GM19438 (cell line): ENCODE measurements around the gene PTPRE.

Experiments
- ATAC-seq: cut with Tn5 transposase; IDR thresholded peaks from one replicate; pipeline ENCODE4 v1.9.1; 2021; ENCODE audit warnings: low read depth; ENCODE audit not compliant: unreplicated experiment

PTPRE gene

DNA sequence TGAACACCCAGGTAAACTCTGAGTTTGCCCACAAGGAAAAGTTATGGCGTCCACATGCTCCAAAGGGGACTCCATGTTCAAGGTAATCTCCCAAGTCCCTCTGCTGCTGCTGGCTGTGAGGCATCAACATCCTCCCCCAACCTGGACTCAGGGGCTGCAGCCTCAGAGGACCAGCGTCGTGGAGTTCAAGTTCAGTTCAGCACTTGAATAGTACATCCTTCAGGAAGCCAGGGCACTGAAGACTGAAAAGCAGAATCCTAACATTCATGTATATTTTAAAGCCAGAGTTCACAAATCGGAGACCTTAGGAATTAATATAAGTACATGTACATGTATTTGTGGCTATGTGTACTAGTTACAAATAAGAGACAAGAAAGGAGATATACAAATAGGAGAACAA, 90.4 kb downstream of the PTPRE start:
- no peak for ATAC-seq

DNA sequence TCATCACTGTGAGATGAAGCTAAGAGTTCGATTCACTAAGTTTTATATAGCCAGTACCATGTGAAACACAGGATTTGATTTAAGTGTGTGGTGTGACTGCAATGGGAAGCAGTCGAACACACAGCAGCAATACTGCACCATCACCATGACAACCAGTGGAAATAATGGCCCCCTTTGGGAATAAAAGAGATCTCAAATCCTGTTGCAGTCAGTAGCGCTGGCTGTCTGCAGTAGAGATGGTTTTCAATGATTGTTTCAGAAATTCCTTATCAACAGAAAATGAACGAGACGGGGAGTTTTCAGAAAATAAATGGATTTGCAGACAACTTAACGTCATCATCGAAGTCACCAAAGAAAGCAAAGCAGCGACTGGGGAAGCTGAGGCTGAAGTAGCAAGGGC, 91.0 kb downstream of the PTPRE start:
- ATAC-seq = no peak

DNA sequence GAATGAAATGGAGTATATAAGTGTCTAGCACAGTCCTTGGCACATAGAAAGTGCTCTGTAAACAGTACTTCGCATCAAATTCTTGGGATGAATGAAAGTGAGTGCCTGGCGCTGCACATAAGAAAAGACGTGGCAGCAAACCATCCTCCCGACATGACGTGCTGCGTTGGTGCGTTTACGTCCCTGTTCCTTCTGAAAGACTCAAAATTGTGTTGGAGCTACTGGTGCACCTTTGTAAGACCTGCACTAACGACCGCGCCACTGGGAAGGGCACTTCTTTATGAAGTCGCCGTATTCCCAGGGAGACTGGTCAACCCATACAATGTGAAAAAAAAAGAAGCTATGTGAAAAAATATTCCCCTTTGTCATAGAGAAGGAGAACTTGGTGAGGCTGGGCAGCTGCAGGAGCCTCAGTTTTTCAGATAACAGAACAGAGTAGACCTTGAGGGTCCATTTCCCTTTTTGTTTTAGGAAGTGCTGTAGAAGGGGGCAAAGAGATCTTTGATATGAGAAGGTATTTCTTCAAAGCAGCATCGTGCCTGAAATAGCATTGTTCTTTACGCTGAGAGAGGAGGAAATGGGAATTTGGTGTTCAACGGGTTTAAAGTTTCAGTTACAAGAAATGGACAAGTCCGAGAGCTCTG, 91.7 kb downstream of the PTPRE start:
- no peak for ATAC-seq

DNA sequence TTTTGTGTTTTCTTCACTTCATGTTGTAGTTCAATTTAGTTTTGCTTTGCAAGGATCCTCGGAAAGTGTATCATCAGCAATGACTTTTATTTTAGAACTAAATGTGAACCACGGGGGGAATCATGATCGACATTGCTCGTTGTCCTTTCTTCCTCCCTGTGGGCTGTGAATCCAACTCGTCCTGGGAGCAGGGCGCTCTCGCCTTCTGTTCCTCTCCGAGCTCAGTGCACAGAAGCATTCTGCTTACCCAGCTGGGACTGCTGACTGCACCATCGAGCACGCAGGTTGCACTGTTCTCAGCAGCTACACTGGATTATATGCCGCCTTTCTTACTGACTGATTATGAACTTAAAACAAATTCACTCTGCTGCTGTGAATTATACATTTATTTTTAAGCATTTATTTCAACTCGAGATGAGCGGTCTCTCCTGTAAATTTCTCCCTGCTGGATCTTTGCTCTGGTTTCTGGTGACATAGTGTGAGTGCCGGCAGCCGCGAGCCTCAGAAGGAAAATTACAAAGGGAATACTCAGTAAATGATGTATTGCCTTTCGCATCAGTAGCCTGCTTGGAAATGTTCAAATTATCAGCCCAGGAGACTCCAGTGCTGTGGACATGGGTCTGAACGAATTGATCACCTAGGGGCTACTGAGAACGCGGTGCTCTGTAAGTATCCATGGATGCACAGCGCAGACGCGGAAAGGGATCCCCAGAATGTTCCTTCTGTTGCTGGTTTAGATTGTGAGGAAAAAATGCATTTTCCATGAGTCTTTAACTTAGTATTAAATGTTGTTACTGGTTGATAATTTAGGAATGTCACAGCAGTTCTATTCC, 92.6 kb downstream of the PTPRE start:
- no peak for ATAC-seq

DNA sequence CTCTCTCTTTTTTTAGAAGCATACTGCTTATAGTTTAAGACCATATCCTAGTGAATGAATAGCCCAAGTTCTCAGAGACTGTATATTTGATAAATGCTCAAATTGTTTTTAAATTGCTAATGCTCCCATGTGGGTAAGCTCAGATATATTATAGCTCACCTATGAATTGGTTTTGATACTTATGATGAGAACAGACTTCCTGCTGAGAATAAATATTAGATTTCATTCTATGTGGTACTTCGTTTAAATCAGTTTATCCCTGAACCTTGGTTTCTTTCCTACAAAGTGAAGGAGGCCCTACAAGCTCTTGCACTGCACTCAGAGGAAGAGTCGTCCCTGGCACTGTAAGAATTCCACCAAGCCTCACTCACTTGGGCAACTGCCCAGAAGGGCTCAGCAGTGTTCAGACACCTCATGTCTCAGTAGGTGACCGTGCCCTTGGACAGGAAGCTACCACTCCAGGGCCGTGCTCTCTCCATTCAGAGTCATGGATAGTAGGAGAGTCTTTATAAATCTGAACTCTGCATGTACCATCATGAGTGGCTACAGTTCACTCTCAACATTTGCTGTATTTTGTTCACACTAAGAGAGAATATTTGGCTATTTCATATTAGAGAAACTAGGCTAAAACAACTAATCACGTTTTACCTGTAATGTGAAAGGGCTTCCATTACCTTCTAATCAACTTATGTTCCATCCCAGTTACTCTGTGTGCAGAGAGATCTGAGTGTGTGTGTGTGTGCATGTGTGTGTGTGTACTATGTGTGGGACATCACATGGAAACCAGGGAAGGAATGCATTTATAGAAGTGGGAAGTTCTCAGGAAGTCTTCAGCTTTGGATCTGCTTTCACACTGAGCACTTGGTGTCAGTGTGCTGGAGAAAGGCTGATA, 93.8 kb downstream of the PTPRE start:
- ATAC-seq = no peak

DNA sequence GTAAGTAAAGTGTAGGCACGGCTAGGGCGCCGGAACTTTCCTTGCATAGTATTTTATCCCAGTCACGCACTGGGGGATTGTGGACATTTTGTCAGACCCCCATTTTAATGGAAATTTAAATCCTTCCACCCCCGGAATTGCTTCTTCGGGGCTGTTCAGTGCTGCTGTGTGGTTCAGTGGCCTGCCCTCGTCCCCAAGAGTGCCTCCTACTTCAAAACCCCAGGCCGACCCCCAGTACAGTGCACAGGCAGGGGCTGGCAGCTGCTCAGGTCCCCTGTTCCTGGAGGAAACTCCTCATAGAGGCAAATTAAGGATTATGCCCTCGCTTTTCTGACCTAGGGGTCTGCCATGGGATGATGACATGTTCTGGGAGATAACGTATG, 94.5 kb downstream of the PTPRE start:
- no peak for ATAC-seq

DNA sequence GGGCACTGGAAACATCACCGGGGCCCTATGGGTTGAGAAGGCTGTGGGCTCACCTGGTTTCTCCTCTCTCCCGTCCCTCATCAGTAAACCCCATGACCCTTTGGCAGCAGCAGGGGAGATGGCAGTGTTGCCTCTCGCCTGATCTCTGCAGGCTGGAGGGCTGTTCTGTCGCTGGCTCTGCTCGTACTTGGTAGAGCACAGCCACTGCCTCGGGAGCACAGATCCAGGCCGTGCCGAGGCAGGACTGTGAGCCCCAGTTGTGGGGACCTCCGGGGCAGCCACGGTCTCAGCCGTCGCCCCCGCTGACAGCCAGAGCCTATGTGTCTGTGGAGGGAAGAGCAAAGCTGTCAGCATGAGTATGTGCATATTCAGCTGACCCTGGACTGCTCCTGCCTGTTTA, 94.9 kb downstream of the PTPRE start:
- no peak for ATAC-seq

DNA sequence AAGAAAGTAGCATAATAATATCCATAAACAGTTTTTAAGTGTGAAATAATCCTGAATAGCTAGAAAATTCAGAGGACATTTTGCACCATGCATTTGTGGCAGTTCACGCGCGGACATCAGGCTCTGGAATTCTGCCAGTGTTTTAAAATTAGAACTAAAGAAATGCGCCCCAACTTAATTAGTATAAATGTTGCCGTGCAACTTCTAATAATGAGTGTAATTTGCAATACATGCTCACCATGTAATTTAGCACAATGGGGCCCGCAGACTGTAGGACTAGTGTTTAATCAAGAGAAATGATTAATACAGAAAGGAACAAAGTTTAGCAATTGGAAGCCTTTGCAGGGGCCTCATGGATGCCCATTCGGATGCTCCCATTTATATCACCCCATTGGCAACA, 96.6 kb downstream of the PTPRE start:
- no peak for ATAC-seq

DNA sequence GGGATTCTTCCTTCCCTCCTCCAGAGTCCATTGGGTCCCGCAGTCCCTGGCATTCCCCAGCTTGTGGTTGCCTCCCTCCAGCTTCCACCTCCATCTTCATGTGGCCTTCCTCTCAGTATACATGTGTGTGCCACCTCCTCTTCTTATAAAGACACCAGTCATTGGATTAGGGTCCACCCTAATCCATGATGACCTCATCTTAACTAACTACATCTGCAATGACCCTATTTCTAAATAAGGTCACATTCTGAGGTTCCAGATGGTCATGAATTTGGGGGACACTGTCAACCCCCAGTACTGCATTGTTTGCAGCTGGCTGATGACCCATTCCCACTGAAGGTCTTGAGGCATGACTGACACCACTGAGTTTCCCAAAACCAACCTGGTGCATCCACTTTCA, 99.0 kb downstream of the PTPRE start:
- no peak for ATAC-seq

DNA sequence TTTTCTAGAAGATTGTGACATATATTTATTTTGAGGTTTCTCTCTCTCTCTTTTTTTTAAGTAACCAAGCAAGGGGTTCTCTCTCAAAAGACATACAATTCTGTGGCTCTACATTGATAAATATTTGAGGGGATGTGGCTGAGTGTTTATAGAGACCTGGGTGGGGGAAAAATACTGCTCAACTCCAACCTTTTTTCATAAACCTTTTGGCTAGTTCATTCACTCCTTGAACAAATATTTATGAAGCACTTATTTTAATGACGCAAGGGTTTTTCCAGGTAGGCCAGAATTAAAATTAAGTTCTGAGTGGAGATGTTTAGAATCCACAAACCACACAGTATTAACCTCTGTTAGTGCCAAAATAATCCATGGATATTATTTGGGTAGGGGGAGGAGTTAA, 100.2 kb downstream of the PTPRE start:
- no peak for ATAC-seq

DNA sequence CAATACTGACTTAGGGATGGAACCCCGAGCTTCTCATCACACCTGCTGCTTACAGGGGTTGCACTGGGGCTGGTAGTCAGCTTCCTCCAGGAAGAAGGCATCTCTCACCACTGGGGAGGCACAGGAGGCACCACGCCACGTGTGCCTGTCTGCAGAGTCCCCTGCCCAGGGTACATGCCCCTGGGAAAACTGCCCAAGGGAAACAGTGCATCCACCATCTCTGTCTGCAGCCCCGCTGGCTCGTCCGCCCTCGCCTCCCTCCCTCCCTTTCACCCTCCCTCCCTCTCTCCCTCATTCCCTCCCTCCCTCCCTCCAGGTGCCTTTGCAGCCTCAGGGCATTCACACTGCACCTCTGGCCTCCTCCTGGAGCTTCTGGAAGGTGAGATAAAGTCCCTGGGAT, 101.1 kb downstream of the PTPRE start:
- no peak for ATAC-seq

DNA sequence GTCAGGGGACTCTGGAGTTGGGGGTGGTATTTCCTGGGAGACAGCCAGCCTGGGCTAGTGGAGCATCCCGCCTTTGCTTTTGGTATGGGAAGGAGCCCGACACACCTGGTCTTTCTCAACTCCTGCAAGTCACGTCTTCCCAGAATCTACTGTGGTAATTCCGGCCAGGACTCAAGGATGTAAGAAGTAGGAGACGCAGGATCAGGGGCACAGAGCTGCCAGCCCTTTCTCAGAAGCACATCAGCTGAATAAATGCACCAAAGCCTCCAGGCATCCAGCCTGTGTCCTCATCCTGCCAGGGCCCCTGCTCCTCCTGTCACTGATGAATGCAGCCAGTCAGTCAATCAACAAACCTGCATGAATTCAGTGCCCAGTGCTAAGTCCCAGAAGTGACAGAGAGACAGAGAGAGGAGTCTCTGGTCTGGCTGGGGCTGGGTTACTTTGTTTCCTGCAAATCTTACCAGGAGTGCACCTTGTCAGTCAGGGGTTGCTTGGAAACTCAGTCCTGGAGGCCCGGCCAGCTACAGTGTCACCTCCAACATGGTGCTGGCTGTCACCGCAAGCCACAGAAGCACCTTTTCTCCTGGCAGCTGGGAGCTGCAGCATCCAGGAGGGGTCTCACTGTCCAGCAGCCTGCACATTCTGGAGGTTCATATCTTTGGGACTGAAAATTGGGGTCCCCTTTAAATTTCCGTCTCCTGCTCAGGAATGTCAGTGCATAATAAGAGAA, 101.8 kb downstream of the PTPRE start:
- no peak for ATAC-seq

DNA sequence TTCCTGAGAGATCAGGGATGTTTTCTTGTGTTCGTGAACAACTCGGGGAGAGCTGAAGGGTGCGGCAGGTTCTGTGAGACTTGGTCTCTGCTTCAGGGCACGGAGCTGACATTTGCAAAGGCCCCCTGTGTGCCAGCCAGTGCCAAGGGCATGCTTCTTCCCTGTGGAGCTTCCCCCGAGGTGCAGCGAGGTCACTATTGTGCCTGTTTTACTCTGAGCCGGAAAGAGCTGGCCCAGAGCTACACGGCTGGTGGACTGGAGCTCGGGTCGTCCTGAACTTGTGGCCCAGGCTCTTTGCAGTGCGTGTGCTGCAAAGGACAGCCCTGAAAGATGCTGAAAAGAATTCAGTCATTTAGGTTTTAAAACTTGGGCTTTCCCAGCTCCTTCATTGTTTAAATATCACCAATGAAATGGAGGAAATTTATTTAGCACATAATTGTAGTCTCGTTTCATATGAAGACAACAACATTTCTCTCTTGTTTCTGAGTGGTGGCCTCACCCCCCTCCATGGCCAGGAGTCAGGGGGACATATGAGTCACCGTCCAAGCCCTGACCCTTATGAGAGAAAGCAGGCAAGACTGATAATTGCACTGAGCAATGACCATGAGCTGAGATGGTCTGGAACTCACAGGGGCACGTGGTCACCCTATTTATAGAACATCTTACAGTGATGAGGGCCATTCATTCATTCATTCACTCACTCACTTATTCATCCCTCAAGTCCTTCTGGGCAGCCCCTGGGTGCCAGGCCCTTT, 102.6 kb downstream of the PTPRE start:
- no peak for ATAC-seq

DNA sequence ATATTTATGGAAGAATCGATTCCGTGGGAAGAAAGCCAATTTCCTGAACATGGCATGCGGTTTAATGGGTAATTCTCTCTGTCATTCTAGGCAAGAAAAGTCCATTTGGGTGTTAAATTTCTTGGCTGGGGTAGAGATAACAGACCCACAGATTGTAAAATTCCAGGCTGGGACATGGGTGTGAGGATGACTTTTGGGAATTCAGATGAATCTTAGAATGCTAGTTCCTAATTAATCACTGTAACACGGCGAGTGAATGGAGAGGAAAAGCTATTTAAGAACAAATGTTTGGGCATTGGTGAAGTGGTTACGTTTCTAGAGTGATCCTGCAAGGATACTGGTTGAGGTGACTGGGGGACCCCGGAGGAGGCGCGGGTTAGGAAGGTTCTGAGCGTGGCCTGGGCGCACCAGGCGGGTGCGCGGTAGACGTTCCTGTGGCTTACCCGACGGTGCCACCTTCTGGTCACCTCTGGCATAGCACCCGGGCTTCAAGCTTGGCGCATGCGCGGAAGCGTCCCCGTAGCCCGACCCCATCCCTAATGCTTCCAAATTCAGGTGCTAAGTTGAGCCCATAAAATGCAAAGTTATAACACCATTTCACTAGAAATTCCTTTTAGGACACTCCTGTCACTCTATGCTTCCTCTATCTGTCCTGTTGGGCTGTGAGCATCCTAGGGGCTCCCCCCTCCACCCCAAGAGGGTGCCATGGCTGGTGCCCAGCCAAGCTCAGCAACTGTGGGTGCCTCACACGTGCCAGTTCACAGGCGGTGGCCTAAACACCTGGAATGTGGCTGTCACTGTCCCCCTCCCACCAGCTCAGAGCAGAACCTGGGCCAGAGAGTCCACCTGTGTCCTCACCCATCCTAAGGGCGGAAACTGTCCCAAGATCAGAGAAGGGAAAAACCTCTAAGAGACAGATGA, 104.4 kb downstream of the PTPRE start:
- ATAC-seq = peak; percentile 85

DNA sequence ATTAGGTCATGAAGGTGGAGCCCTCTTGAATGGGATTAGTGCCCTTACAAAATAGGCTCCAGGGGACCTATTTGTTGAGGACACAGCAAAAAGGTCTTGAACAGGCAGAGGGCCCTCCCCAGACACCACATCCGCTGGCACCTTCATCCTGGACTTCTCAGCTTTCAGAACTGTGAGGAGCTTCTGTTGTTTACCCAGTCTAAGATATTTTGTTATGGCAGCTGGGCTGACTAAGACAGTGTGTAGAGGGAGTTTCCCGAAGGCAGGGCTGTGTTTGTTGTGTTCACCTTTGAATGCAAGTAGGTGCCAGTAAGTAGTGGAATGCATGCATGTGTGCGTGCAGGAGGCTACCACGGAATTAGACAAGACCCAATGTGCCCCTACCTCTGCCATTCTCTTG, 106.7 kb downstream of the PTPRE start:
- ATAC-seq = no peak

DNA sequence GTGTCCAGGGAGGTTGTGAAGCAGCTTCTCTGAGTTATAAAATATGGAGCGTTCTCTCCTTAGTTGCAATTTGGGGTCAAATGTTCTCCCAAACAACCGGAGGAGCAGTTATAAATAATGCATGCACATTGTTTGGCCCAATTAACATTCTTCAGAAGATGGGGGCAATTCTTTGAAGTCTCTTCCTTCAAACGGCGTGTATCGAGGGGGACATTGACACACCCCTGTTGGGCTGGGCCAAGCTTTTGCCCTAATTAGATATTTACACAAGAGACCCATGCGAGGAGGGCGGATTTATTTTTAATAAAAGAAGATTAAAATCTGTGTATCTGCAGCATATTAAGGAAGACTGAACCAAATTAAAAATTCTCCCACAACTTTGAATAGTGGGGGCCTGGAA, 107.3 kb downstream of the PTPRE start:
- ATAC-seq = no peak

DNA sequence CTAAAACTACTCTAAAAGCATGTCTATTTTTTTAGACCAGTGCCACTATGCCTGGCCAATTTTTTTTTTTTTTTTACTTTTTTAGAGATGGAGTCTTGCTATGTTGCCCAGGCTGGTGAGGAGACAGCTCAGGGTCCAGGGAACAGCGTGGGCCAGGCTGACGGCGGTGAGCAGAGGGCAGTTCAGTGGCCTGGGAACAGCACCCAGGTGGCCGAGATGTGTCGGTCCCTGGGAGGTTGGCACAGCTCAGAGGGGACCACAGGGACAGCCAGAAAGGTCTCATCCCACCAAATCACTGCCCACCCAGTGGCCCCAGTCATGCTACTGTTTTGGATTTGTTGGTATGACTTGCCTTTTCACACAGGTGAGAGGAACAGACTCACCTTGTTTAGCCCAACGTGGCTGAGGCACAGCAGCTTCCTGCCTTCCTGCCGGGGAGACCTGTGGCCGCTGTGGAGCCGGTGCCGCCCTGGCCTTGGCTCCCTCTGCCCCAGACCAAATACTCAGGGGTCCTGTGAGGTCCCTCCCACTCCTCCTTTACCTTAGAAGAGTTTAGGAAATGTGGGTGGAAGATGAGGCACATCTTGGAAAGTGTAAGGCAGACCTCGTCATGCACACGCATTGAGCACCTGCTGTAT, 109.6 kb downstream of the PTPRE start:
- no peak for ATAC-seq

DNA sequence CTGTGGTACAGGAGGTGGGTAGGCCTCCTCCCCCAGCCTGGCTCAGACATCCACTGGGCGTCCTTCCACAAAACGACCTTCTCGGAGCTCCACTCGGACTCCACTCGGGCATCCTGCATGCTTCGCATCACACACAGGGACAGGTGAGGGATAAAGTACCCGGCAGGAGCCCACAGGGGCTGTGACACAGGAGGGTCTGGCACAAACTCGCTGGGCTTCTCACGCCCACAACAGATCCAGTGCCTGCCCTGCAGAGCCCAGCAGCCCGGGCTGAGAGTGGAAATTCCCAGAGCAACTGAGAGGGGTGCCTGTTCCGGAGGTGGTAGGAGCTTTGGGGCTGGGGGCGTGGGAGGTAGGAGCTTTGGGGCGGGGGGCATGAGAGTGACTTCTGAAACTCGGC, 110.9 kb downstream of the PTPRE start:
- ATAC-seq = no peak

DNA sequence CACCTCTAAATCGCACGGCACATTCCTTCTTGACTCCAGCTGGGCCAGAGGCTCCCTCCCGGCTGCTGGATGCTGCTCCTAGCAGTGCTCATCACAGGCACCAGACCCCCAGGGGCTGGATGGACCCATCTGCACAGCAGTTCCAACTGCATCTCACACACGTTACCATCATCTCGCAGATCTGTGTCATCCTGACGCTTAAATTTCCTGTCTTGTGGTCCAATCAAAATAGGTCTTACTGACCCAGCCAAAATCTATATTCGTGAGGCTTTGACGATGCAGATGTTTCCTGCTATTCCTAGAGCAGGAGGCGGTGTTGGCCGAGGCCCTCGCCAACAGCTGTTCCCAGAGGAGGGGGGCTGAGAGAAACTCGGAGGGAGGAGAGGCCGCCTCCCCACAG, 111.3 kb downstream of the PTPRE start:
- no peak for ATAC-seq
